Stimulated activated CD4-positive, alpha-beta T cell treated with anti-CD3 and anti-CD28 coated beads, Interleukin-12 subunit alpha, Interleukin-12 subunit beta, amount 100 ng/mL, for 48 hours (primary cell): ENCODE results near the gene ICAM4.

Experiments used
- DNase-seq, 3 donors: peaks; one replicate each; pipeline ENCODE4 v3.0.0-alpha.2; 2020; ENCODE audit warnings: low read depth in 2 of 3, low spot score in 1 of 3

Gene ICAM4

GRCh38 chr19:10317045-10317856, 30.5 kb downstream of the ICAM4 start:
- DNase-seq, result no peak

- no peak for DNase-seq
These were observed 31.2 kb downstream of the ICAM4 start for GRCh38 chr19:10317857-10318462.

GRCh38 chr19:10318807-10319682, 32.3 kb downstream of the ICAM4 start:
- no peak for DNase-seq

- no peak for DNase-seq
These were observed 34.1 kb downstream of the ICAM4 start for GRCh38 chr19:10320602-10321416.

GRCh38 chr19:10321417-10321797, 34.7 kb downstream of the ICAM4 start:
- DNase-seq, result no peak

- no peak for DNase-seq
These were observed 35.4 kb downstream of the ICAM4 start for GRCh38 chr19:10321874-10322835.

GRCh38 chr19:10325732-10326131, 39.0 kb downstream of the ICAM4 start:
- no peak for DNase-seq

GRCh38 chr19:10327793-10328192, 41.0 kb downstream of the ICAM4 start:
- no peak for DNase-seq

GRCh38 chr19:10328558-10329429, 42.0 kb downstream of the ICAM4 start:
- DNase-seq, result no peak

GRCh38 chr19:10329555-10329954, 42.8 kb downstream of the ICAM4 start:
- DNase-seq, result no peak

- DNase-seq, result no peak
These were observed 45.6 kb downstream of the ICAM4 start for GRCh38 chr19:10332158-10332964.

- peak; percentile 94 to 99 (median 97) for DNase-seq
These were observed 46.4 kb downstream of the ICAM4 start, which contains the start of gene RAVER1 for GRCh38 chr19:10332965-10333757. Gene RAVER1 (minus strand): TSS chr19:10333529. CDS start chr19:10333507, 22 bp downstream.

GRCh38 chr19:10333758-10334587, 47.2 kb downstream of the ICAM4 start:
- DNase-seq, result no peak

- DNase-seq, result peak; percentile 51 to 58 (median 56)
These were observed 48.0 kb downstream of the ICAM4 start for GRCh38 chr19:10334588-10335351.

- no peak for DNase-seq
These were observed 48.7 kb downstream of the ICAM4 start for GRCh38 chr19:10335352-10335985.
